H1 (cell line): ENCODE results near the gene NPHP4. TPM values are rescaled to one million over a fixed set of nuclear protein-coding genes. Genes with fewer than 3 reads are reported as not detected.

ENCODE experiments used
- CTCF ChIA-PET: fragments of 300-600 bp; sonication (Branson Sonifier 250); formaldehyde crosslinking; loops from one replicate; lab custom pipeline; 2021; ENCODE audit not compliant: partially characterized antibody; lab: Charles Lee
- POLR2A ChIA-PET: fragments of 300-600 bp; sonication (Branson Sonifier 250); formaldehyde crosslinking; loops from one replicate; lab custom pipeline; 2021; ENCODE audit warnings: inconsistent platforms; ENCODE audit not compliant: partially characterized antibody; lab: Charles Lee
- DNase-seq, 2 experiments: peaks; one replicate each; pipeline versions ENCODE4 v3.0.0 to v3.0.0-alpha.2; 2010 to 2022; ENCODE audit warnings: low spot score in 2 of 2, low read depth in 1 of 2, mixed read lengths in 1 of 2
- FAIRE-seq: peaks from 2 replicates; lab custom pipeline; 2011; peaks lifted over from hg19 to GRCh38; lab: Jason Lieb, UNC
- H2AFZ ChIP-seq: 2 replicates; pipeline ENCODE4 v1.8.1; 2012; ENCODE audit warnings: low read length, inconsistent platforms
- H2AK5ac ChIP-seq: 2 replicates; pipeline ENCODE4 v1.6.1; 2013; ENCODE audit warnings: low read depth, low read length
- H2BK120ac ChIP-seq: replicated peaks from 2 replicates; pipeline ENCODE3; 2013; ENCODE audit warnings: low read depth, low read length, inconsistent platforms
- H2BK12ac ChIP-seq: 2 replicates; pipeline ENCODE4 v1.6.1; 2013; ENCODE audit warnings: low read depth, low read length
- H2BK15ac ChIP-seq: 2 replicates; pipeline ENCODE4 v1.6.1; 2013; ENCODE audit warnings: low read length
- H2BK20ac ChIP-seq: 2 replicates; pipeline ENCODE4 v1.6.1; 2013; ENCODE audit warnings: low read length
- H2BK5ac ChIP-seq: 2 replicates; pipeline ENCODE4 v1.6.1; 2013; ENCODE audit warnings: low read depth, low read length
- H3K14ac ChIP-seq: 2 replicates; pipeline ENCODE4 v1.6.1; 2013; ENCODE audit warnings: inconsistent platforms; ENCODE audit not compliant: insufficient read length
- H3K18ac ChIP-seq: 2 replicates; pipeline ENCODE4 v1.6.1; 2013; ENCODE audit warnings: low read length; ENCODE audit errors: extremely low read depth
- H3K23ac ChIP-seq: 2 replicates; pipeline ENCODE4 v1.6.1; 2013; ENCODE audit warnings: inconsistent platforms; ENCODE audit not compliant: insufficient read length
- H3K23me2 ChIP-seq: 2 replicates; pipeline ENCODE4 v1.6.1; 2013; ENCODE audit warnings: low read depth, low read length
- H3K27ac ChIP-seq: 2 replicates; pipeline ENCODE4 v1.6.1; 2011; ENCODE audit warnings: low read depth, low read length, inconsistent platforms
- H3K27me3 ChIP-seq, 4 experiments: replicated peaks in 1 of 4; 1 replicate in 1 of 4; 2 replicates in 3 of 4; pipeline versions ENCODE4 v1.6.1 to v1.8.1; 2011 to 2013; ENCODE audit warnings: low read length in 3 of 4, mild to moderate bottlenecking in 3 of 4, inconsistent platforms in 2 of 4, mixed read lengths in 2 of 4, moderate library complexity in 1 of 4; ENCODE audit not compliant: control insufficient read depth in 3 of 4, insufficient read depth in 3 of 4; ENCODE audit errors: extremely low read depth in 1 of 4
- H3K36me3 ChIP-seq, 4 experiments: 2 replicates each; pipeline versions ENCODE4 v1.6.1 to v1.8.1; 2011 to 2013; ENCODE audit warnings: mild to moderate bottlenecking in 4 of 4, low read length in 3 of 4, moderate library complexity in 2 of 4, control low read depth in 1 of 4, inconsistent platforms in 1 of 4; ENCODE audit not compliant: insufficient read depth in 4 of 4, control insufficient read depth in 2 of 4
- H3K4ac ChIP-seq: replicated peaks from 2 replicates; pipeline ENCODE3; 2013; ENCODE audit warnings: low read length, low read depth, mixed read lengths, inconsistent platforms; ENCODE audit not compliant: insufficient read length
- H3K4me1 ChIP-seq, 4 experiments: replicated peaks in 1 of 4; 1 replicate in 1 of 4; 2 replicates in 3 of 4; pipeline versions ENCODE4 v1.6.1 to v1.8.1; 2011 to 2013; ENCODE audit warnings: low read length in 3 of 4, inconsistent platforms in 2 of 4, mixed read lengths in 1 of 4; ENCODE audit not compliant: insufficient read depth in 4 of 4, control insufficient read depth in 3 of 4
- H3K4me2 ChIP-seq, 2 experiments: 2 replicates each; pipeline versions ENCODE4 v1.6.1 to v1.8.1; 2011 to 2013; ENCODE audit warnings: low read depth in 2 of 2, low read length in 2 of 2, control low read depth in 1 of 2, inconsistent platforms in 1 of 2, mild to moderate bottlenecking in 1 of 2; ENCODE audit not compliant: insufficient read depth in 1 of 2
- H3K4me3 ChIP-seq, 4 experiments: fragments of 200-600, 300-600 bp in 1 of 4; sonication (generic), shearing (Covaris generic), sonication (Bioruptor Twin) in 1 of 4; 2 replicates each; pipeline versions ENCODE4 v1.5.1 to v1.8.1; 2011 to 2016; ENCODE audit warnings: low read length in 4 of 4, low read depth in 3 of 4, control low read depth in 2 of 4, inconsistent platforms in 2 of 4, mild to moderate bottlenecking in 2 of 4, mixed read lengths in 1 of 4, moderate library complexity in 1 of 4; ENCODE audit not compliant: insufficient read depth in 2 of 4; ENCODE audit errors: extremely low read depth in 1 of 4
- H3K56ac ChIP-seq: replicated peaks from 2 replicates; pipeline ENCODE3; 2013; ENCODE audit warnings: low read depth, mild to moderate bottlenecking, mixed read lengths, low read length, inconsistent platforms; ENCODE audit not compliant: insufficient read length
- H3K79me1 ChIP-seq: 2 replicates; pipeline ENCODE4 v1.6.1; 2013; ENCODE audit warnings: low read depth, low read length, control low read depth
- H3K79me2 ChIP-seq, 2 experiments: 2 replicates each; pipeline versions ENCODE4 v1.6.1 to v1.8.1; 2012 to 2013; ENCODE audit warnings: low read length in 2 of 2, mild to moderate bottlenecking in 2 of 2, inconsistent platforms in 1 of 2; ENCODE audit not compliant: insufficient read depth in 2 of 2, control insufficient read depth in 1 of 2
- H3K9ac ChIP-seq, 4 experiments: replicated peaks in 1 of 4; 1 replicate in 1 of 4; 2 replicates in 3 of 4; pipeline versions ENCODE4 v1.6.1 to v1.8.1; 2011 to 2013; ENCODE audit warnings: low read depth in 3 of 4, low read length in 3 of 4, control low read depth in 2 of 4, mild to moderate bottlenecking in 2 of 4, moderate library complexity in 2 of 4, inconsistent platforms in 1 of 4; ENCODE audit errors: extremely low read depth in 1 of 4
- H3K9me3 ChIP-seq, 2 experiments: 2 replicates each; pipeline versions ENCODE4 v1.6.1 to v1.8.1; 2012 to 2013; ENCODE audit warnings: mild to moderate bottlenecking in 2 of 2, moderate library complexity in 2 of 2, control low read depth in 1 of 2, inconsistent platforms in 1 of 2, low read depth in 1 of 2, low read length in 1 of 2, mixed read lengths in 1 of 2; ENCODE audit not compliant: insufficient read depth in 2 of 2
- H4K20me1 ChIP-seq, 2 experiments: replicated peaks in 1 of 2; 2 replicates each; pipeline versions ENCODE3 to v1.8.1; 2011 to 2013; ENCODE audit warnings: inconsistent platforms in 2 of 2, low read length in 2 of 2, mild to moderate bottlenecking in 1 of 2; ENCODE audit not compliant: insufficient read depth in 2 of 2, control insufficient read depth in 1 of 2
- H4K5ac ChIP-seq: 2 replicates; pipeline ENCODE4 v1.6.1; 2013; ENCODE audit warnings: low read length, low read depth, mixed read lengths, inconsistent platforms; ENCODE audit not compliant: insufficient read length
- H4K8ac ChIP-seq: 2 replicates; pipeline ENCODE4 v1.8.0; 2013; ENCODE audit warnings: mild to moderate bottlenecking, moderate library complexity, low read length, inconsistent platforms; ENCODE audit not compliant: insufficient read depth; ENCODE audit errors: extremely low read depth
- H4K91ac ChIP-seq: replicated peaks from 2 replicates; pipeline ENCODE3; 2013; ENCODE audit warnings: low read length, mixed read lengths, inconsistent platforms; ENCODE audit not compliant: insufficient read length
- ASH2L ChIP-seq: fragments of 200-600, 300-600 bp; sonication (generic); IDR thresholded peaks from one replicate; pipeline ENCODE4 v1.7.1; 2017; ENCODE audit warnings: low read length
- BACH1 ChIP-seq: IDR thresholded peaks from 2 replicates; pipeline ENCODE4 v1.6.1; 2012; ENCODE audit warnings: low read length, improper control_type of control experiment
- CBX8 ChIP-seq: fragments of 300-800, 300-1000 bp; sonication (generic); IDR thresholded peaks from 2 replicates; pipeline ENCODE4 v1.7.1; 2016; ENCODE audit warnings: low read depth, low read length, borderline replicate concordance
- CREB1 ChIP-seq: IDR thresholded peaks from 2 replicates; pipeline ENCODE4 v1.6.1; 2012; ENCODE audit warnings: inconsistent platforms
- CTBP2 ChIP-seq: IDR thresholded peaks from 2 replicates; pipeline ENCODE4 v1.7.0; 2011; ENCODE audit warnings: borderline replicate concordance, mild to moderate bottlenecking, moderate library complexity, mixed read lengths, low read length; ENCODE audit not compliant: insufficient read depth, insufficient read length
- GTF2F1 ChIP-seq: IDR thresholded peaks from 2 replicates; pipeline ENCODE4 v1.6.1; 2012; ENCODE audit warnings: low read depth, low read length, improper control_type of control experiment, borderline replicate concordance
- HDAC6 ChIP-seq: IDR thresholded peaks from one replicate; pipeline ENCODE4 v1.7.1; 2012; ENCODE audit warnings: low read depth, mild to moderate bottlenecking, inconsistent platforms, low read length, moderate library complexity
- JUN ChIP-seq: IDR thresholded peaks from 2 replicates; pipeline ENCODE4 v1.6.1; 2011; ENCODE audit warnings: low read depth, mild to moderate bottlenecking, improper control_type of control experiment, low read length
- POLR2A ChIP-seq, 2 experiments: IDR thresholded peaks; 1 replicate in 1 of 2; 2 replicates in 1 of 2; pipeline ENCODE4 v1.6.1; 2011; ENCODE audit warnings: low read depth in 2 of 2, low read length in 2 of 2, mild to moderate bottlenecking in 2 of 2; ENCODE audit errors: control extremely low read depth in 1 of 2
- POLR2AphosphoS5 ChIP-seq: IDR thresholded peaks from 2 replicates; pipeline ENCODE4 v1.6.1; 2011; ENCODE audit warnings: low read depth, low read length
- SP1 ChIP-seq: IDR thresholded peaks from 2 replicates; pipeline ENCODE4 v1.6.1; 2011; ENCODE audit warnings: low read depth, low read length
- SP2 ChIP-seq: IDR thresholded peaks from 2 replicates; pipeline ENCODE4 v1.6.1; 2012; ENCODE audit warnings: mild to moderate bottlenecking, low read length, inconsistent platforms
- WGBS, 2 experiments: shearing (Covaris generic) in 1 of 2; methylation state at CpG; one replicate each; pipeline versions ENCODE4 v1.1.6 to v1.1.7; 2013 to 2015; ENCODE audit warnings: low lambda C conversion rate in 2 of 2, mixed read lengths in 2 of 2, inconsistent platforms in 1 of 2, low coverage in 1 of 2, missing lambda C conversion rate in 1 of 2; ENCODE audit not compliant: insufficient replicate concordance in 2 of 2, insufficient coverage in 1 of 2, insufficient read length in 1 of 2; ENCODE audit errors: extremely low coverage in 1 of 2, missing lambda C conversion rate in 1 of 2; 5-methylcytosine and 5-hydroxymethylcytosine counted together
- polyA plus RNA-seq, 7 experiments: library from polyadenylated mRNA; depleted of rRNA in 3 of 7; stranded (reverse) in 5 of 7; unstranded in 2 of 7; fragments of >200 nt in 5 of 7; fragments of 200-250 nt in 2 of 7; gene quantifications; 1 replicate in 5 of 7; 2 replicates in 1 of 7; 4 replicates in 1 of 7; pipeline versions ENCODE4 v1.2.1 to v1.2.3, GENCODE V29; 2011 to 2013; ENCODE audit warnings: missing spikeins in 2 of 7, mixed read lengths in 2 of 7
- total RNA-seq: library from RNA; stranded (reverse); fragmentation: NEBNext Ultra II Directional; extraction: Animal tissue kit (Norgen Biotek cat#: 25700); gene quantifications from 2 replicates; pipeline ENCODE4 v1.2.1, GENCODE V29; 2021
- TF ChIP-seq, protein P1 (sequence below), 3 experiments: IDR thresholded peaks; 1 replicate in 2 of 3; 2 replicates in 1 of 3; pipeline versions ENCODE4 v1.5.1 to v1.6.1; 2011; ENCODE audit warnings: low read length in 3 of 3, mild to moderate bottlenecking in 3 of 3, inconsistent platforms in 2 of 3, low read depth in 1 of 3, moderate library complexity in 1 of 3; ENCODE audit not compliant: insufficient read depth in 1 of 3; ENCODE audit errors: control extremely low read depth in 1 of 3

NPHP4 gene
- total and polyA plus RNA-seq, 2 of the 8 experiments (the other 6 are each of a cell fraction or from before 2014, with no cell fraction given), result 5.8 to 14.0 TPM

DNA sequence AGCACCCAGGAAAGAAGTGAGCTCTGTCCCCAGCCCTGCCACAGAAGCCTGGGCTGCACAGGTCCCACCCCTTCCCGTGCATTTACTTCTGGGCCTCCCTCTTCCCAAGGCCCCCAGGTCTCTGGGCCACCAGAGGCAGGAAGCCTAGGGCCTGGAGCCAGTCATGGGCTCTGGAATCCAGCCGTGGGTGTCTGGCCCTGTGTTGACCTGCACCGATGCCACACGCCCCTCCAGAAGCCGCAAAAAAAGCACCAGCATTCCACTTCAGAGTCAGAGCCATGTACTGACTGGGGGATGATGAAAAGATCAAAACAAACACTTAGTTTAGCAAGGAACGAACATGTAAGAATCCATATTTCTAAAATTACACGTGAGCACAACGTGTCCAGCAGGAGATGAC lies 141.7 kb downstream of the NPHP4 start:
- WGBS, 2 experiments, result 88% methylated on average over 8 of the region's 8 CpGs; no CpG with 5 or more reads in 1 of the 2 experiments
- Histone ChIP-seq H3K14ac (no peak overlapping the region), H2BK15ac (no peak overlapping the region), H3K36me3 (no peaks in the 10 kb centered on the region), H3K23ac (no peak overlapping the region), H3K4me2 (no peak overlapping the region), H3K9me3 (no peaks in the 10 kb centered on the region; a peak in 1 of 4 replicates), H3K4me1 (peaks cover 0 to 2% (median 0%) of the 10 kb centered on the region in 4 experiments; a peak in 2 of 7 replicates), H3K9ac (no peak overlapping the region), H3K56ac (no peak overlapping the region), H2BK5ac (no peak overlapping the region), H2BK120ac (no peak overlapping the region), H4K20me1 (no peaks in the 10 kb centered on the region), H3K18ac (no peak overlapping the region), H2AFZ (no peak overlapping the region), H2BK12ac (no peak overlapping the region), H3K4ac (no peak overlapping the region), H3K79me1 (peaks cover 2% of the 10 kb centered on the region; the same call in 1 of the 2 replicates), H4K5ac (no peak overlapping the region), H3K4me3 (no peak overlapping the region), H3K23me2 (peaks cover 2% of the 10 kb centered on the region; the same call in 1 of the 2 replicates), H4K91ac (no peak overlapping the region), H3K27ac (no peak overlapping the region), H2BK20ac (no peak overlapping the region), H2AK5ac (no peak overlapping the region), H4K8ac (no peak overlapping the region), H3K27me3 (no peaks in the 10 kb centered on the region; a peak in 3 of 7 replicates), H3K79me2 (no peaks in the 10 kb centered on the region)
- ChIA-PET CTCF (interaction anchor here (0.8 to 1.4 kb wide), 3 partner anchors 14 to 66 kb away, joined by 3 read pairs; no protein-coding TSS in a partner anchor), POLR2A (no interaction called here)
- FAIRE-seq (no peak), DNase-seq (no peak)
- TF ChIP-seq CTBP2, result no peak
- TF ChIP-seq BACH1, result no peak
- TF ChIP-seq CREB1, result no peak
- TF ChIP-seq POLR2AphosphoS5, result no peak
- TF ChIP-seq GTF2F1, result no peak
- no peak for TF ChIP-seq SP2
- no peak for TF ChIP-seq JUN
- TF ChIP-seq HDAC6, result no peak
- TF ChIP-seq SP1, result no peak
- no peak for TF ChIP-seq POLR2A (IDR thresholded peaks at IDR 0.05; ENCODE audit: control extremely low read depth in 1 of 2, low read depth in 2 of 2, low read length in 2 of 2)
- TF ChIP-seq CBX8, result no peak
- TF ChIP-seq, protein P1, sequence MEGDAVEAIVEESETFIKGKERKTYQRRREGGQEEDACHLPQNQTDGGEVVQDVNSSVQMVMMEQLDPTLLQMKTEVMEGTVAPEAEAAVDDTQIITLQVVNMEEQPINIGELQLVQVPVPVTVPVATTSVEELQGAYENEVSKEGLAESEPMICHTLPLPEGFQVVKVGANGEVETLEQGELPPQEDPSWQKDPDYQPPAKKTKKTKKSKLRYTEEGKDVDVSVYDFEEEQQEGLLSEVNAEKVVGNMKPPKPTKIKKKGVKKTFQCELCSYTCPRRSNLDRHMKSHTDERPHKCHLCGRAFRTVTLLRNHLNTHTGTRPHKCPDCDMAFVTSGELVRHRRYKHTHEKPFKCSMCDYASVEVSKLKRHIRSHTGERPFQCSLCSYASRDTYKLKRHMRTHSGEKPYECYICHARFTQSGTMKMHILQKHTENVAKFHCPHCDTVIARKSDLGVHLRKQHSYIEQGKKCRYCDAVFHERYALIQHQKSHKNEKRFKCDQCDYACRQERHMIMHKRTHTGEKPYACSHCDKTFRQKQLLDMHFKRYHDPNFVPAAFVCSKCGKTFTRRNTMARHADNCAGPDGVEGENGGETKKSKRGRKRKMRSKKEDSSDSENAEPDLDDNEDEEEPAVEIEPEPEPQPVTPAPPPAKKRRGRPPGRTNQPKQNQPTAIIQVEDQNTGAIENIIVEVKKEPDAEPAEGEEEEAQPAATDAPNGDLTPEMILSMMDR (IDR thresholded peaks at IDR 0.05; ENCODE audit: control extremely low read depth in 1 of 3, insufficient read depth in 1 of 3, low read depth in 1 of 3, low read length in 3 of 3), result no peak
- no peak for TF ChIP-seq ASH2L
